HG03039 (cell line): ENCODE measurements around the gene MEX3A.
"Not testable (repeated sequence)": the region's sequence is repeated elsewhere in the genome, so short reads cannot be mapped to it uniquely, and the experiment has no call there.

Source experiments
- ATAC-seq: cut with Tn5 transposase; IDR thresholded peaks from one replicate; pipeline ENCODE4 v1.9.1; 2021; ENCODE audit warnings: mild to moderate bottlenecking, moderate library complexity; ENCODE audit not compliant: unreplicated experiment

The MEX3A gene

GRCh38 chr1:156056326-156056849 is 25.9 kb downstream of the MEX3A start:
- ATAC-seq, result no peak

GRCh38 chr1:156055281-156056048 is 26.8 kb downstream of the MEX3A start:
- ATAC-seq, result no peak

- ATAC-seq, result peak; percentile 65
Observed at GRCh38 chr1:156054500-156055280, 27.6 kb downstream of the MEX3A start, which contains the start of gene LAMTOR2. LAMTOR2 (plus strand) TSS chr1:156054782; CDS start chr1:156054890, 108 bp downstream.

GRCh38 chr1:156053768-156054499 is 28.3 kb downstream of the MEX3A start, which contains the start of gene UBQLN4:
UBQLN4 (minus strand) TSS chr1:156053798; CDS start chr1:156053701, 97 bp downstream.
- ATAC-seq, result peak; percentile 38

GRCh38 chr1:156052862-156053767 is 29.1 kb downstream of the MEX3A start:
- peak; percentile 6 for ATAC-seq

GRCh38 chr1:156051011-156051725 is 31.1 kb downstream of the MEX3A start:
- ATAC-seq, result no peak

GRCh38 chr1:156050376-156050775 is 31.9 kb downstream of the MEX3A start:
- ATAC-seq, result no peak

GRCh38 chr1:156048663-156049258 is 33.5 kb downstream of the MEX3A start:
- ATAC-seq, result no peak

GRCh38 chr1:156045076-156045475 is 37.2 kb downstream of the MEX3A start:
- ATAC-seq, result no peak

- ATAC-seq, result no peak
Observed at GRCh38 chr1:156042828-156043227, 39.4 kb downstream of the MEX3A start.

- not testable (repeated sequence) for ATAC-seq
Observed at GRCh38 chr1:156034991-156035390, 47.3 kb downstream of the MEX3A start.

GRCh38 chr1:156033011-156033410 is 49.3 kb downstream of the MEX3A start:
- no peak for ATAC-seq

GRCh38 chr1:156026588-156026987 is 55.7 kb downstream of the MEX3A start:
- no peak for ATAC-seq

- no peak for ATAC-seq
Observed at GRCh38 chr1:156025876-156026275, 56.4 kb downstream of the MEX3A start.

GRCh38 chr1:156024801-156025200 is 57.5 kb downstream of the MEX3A start:
- ATAC-seq, result no peak
